Kidney epithelial cell (primary cell): Measurements from ENCODE around the gene TYW1B. TPM values are rescaled to one million over a fixed set of nuclear protein-coding genes. Genes with fewer than 3 reads are reported as not detected.
"Not testable (repeated sequence)": the region's sequence is repeated elsewhere in the genome, so short reads cannot be mapped to it uniquely, and the experiment has no call there.

ENCODE experiments used
- DNase-seq: peaks from one replicate; pipeline ENCODE4 v3.0.0-alpha.2; 2010; ENCODE audit warnings: low read depth
- H3K27me3 ChIP-seq: 2 replicates; pipeline ENCODE4 v1.6.0; 2011; ENCODE audit warnings: low read length; ENCODE audit not compliant: control insufficient read depth, insufficient read depth
- H3K36me3 ChIP-seq: 2 replicates; pipeline ENCODE4 v1.5.1; 2011; ENCODE audit warnings: low read length; ENCODE audit not compliant: control insufficient read depth, insufficient read depth
- H3K4me3 ChIP-seq: 2 replicates; pipeline ENCODE4 v1.5.1; 2011; ENCODE audit warnings: low read depth, mild to moderate bottlenecking, control low read depth, low read length
- CTCF ChIP-seq: IDR thresholded peaks from 2 replicates; pipeline ENCODE4 v1.5.1; 2011; ENCODE audit warnings: mild to moderate bottlenecking, moderate library complexity, low read length, control low read depth, inconsistent platforms; ENCODE audit not compliant: insufficient read depth, poor library complexity, severe bottlenecking
- total RNA-seq: library from RNA; depleted of rRNA; stranded (reverse); fragments of >200 nt; gene quantifications from 2 replicates; pipeline ENCODE4 v1.2.3, GENCODE V29; 2015

TYW1B gene
- total RNA-seq, 1 donor from 2014 or later: 8.7 TPM

GRCh38 chr7:72603073-72603472 lies 224.9 kb downstream of the TYW1B start:
- no peak for TF ChIP-seq CTCF
- H3K4me3 ChIP-seq: no peak overlapping the region
- DNase-seq: no peak
- H3K36me3 ChIP-seq: no peaks in the 10 kb centered on the region
- no peaks in the 10 kb centered on the region for H3K27me3 ChIP-seq

- not testable (repeated sequence) for DNase-seq, H3K27me3 ChIP-seq, H3K36me3 ChIP-seq, H3K4me3 ChIP-seq
Measured at GRCh38 chr7:72601683-72602082, 226.3 kb downstream of the TYW1B start.

GRCh38 chr7:72590023-72590422 lies 238.0 kb downstream of the TYW1B start:
- not testable (repeated sequence) for H3K27me3 ChIP-seq, H3K36me3 ChIP-seq, H3K4me3 ChIP-seq, DNase-seq

GRCh38 chr7:72587267-72587666 lies 240.7 kb downstream of the TYW1B start:
- H3K36me3 ChIP-seq, DNase-seq, H3K4me3 ChIP-seq, H3K27me3 ChIP-seq: not testable (repeated sequence)

- DNase-seq, H3K36me3 ChIP-seq, H3K27me3 ChIP-seq, H3K4me3 ChIP-seq: not testable (repeated sequence)
Measured at GRCh38 chr7:72584576-72584975, 243.4 kb downstream of the TYW1B start.

- not testable (repeated sequence) for H3K4me3 ChIP-seq, H3K36me3 ChIP-seq, DNase-seq
Measured at GRCh38 chr7:72583620-72584361, 244.2 kb downstream of the TYW1B start.

GRCh38 chr7:72580142-72580770 lies 247.7 kb downstream of the TYW1B start:
- not testable (repeated sequence) for H3K27me3 ChIP-seq, H3K4me3 ChIP-seq, DNase-seq, H3K36me3 ChIP-seq

More at GRCh38 chr7:72583620-72584361, 244.2 kb downstream of the TYW1B start:
- not testable (repeated sequence) for H3K27me3 ChIP-seq

- DNase-seq: no peak
- Histone ChIP-seq H3K36me3 (no peaks in the 10 kb centered on the region), H3K4me3 (no peak overlapping the region), H3K27me3 (no peaks in the 10 kb centered on the region)
- no peak for TF ChIP-seq CTCF
Measured at GRCh38 chr7:72577107-72577506, 250.9 kb downstream of the TYW1B start.

GRCh38 chr7:72561988-72562387 lies 266.0 kb downstream of the TYW1B start:
- not testable (repeated sequence) for DNase-seq, H3K4me3 ChIP-seq, H3K36me3 ChIP-seq, H3K27me3 ChIP-seq

GRCh38 chr7:72559546-72559945 lies 268.5 kb downstream of the TYW1B start:
- not testable (repeated sequence) for H3K27me3 ChIP-seq, H3K4me3 ChIP-seq, DNase-seq, H3K36me3 ChIP-seq

- not testable (repeated sequence) for H3K27me3 ChIP-seq, H3K36me3 ChIP-seq, H3K4me3 ChIP-seq, DNase-seq
Measured at GRCh38 chr7:72556733-72557132, 271.3 kb downstream of the TYW1B start.

GRCh38 chr7:72555238-72555637 lies 272.8 kb downstream of the TYW1B start:
- H3K36me3 ChIP-seq, H3K4me3 ChIP-seq, DNase-seq, H3K27me3 ChIP-seq: not testable (repeated sequence)

- H3K27me3 ChIP-seq, DNase-seq: not testable (repeated sequence)
Measured at GRCh38 chr7:72554401-72554800, 273.6 kb downstream of the TYW1B start.

More at GRCh38 chr7:72554401-72554800, 273.6 kb downstream of the TYW1B start:
- not testable (repeated sequence) for H3K4me3 ChIP-seq, H3K36me3 ChIP-seq
